Mammary epithelial cell (primary cell): ENCODE results near the gene HPSE2.

Source experiments
- EZH2 ChIP-seq: IDR thresholded peaks from 2 replicates; pipeline ENCODE4 v1.6.1; 2012; ENCODE audit warnings: low read length, inconsistent platforms, borderline replicate concordance
- TF ChIP-seq, protein P1 (sequence below), 2 donors: IDR thresholded peaks in 1 of 2; conservative IDR thresholded peaks in 1 of 2; 2 replicates each; pipeline ENCODE4 v1.5.1; 2011 to 2012; ENCODE audit warnings: inconsistent platforms in 2 of 2, low read length in 2 of 2, mild to moderate bottlenecking in 2 of 2, control low read depth in 1 of 2, low read depth in 1 of 2; ENCODE audit not compliant: insufficient read depth in 1 of 2; ENCODE audit errors: extremely low read depth in 1 of 2

DNA sequence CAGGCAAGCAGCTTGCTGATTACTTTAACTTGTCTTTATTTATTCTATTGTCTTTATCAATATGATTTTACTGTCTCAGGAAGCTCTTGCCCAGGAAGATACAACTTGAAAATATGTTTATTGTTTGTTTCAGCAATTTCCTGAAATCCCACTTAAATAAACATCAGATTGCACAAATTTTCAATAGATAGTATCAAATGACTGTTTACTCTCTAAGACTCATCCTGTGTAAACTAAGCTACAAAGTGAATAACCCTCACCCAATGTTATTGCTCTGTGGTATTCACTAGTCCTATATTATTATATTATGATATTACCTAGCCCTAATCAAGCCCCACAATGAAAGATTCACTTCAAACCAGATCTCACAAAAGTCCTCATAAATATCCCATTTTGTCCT, 658.5 kb downstream of the HPSE2 start:
- TF ChIP-seq, protein P1, sequence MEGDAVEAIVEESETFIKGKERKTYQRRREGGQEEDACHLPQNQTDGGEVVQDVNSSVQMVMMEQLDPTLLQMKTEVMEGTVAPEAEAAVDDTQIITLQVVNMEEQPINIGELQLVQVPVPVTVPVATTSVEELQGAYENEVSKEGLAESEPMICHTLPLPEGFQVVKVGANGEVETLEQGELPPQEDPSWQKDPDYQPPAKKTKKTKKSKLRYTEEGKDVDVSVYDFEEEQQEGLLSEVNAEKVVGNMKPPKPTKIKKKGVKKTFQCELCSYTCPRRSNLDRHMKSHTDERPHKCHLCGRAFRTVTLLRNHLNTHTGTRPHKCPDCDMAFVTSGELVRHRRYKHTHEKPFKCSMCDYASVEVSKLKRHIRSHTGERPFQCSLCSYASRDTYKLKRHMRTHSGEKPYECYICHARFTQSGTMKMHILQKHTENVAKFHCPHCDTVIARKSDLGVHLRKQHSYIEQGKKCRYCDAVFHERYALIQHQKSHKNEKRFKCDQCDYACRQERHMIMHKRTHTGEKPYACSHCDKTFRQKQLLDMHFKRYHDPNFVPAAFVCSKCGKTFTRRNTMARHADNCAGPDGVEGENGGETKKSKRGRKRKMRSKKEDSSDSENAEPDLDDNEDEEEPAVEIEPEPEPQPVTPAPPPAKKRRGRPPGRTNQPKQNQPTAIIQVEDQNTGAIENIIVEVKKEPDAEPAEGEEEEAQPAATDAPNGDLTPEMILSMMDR (conservative IDR thresholded peaks at IDR 0.05 in 1 of 2, IDR thresholded peaks at IDR 0.05 in 1 of 2; ENCODE audit: extremely low read depth in 1 of 2, insufficient read depth in 1 of 2, low read depth in 1 of 2, low read length in 2 of 2) = no peak
- no peak for TF ChIP-seq EZH2
